WTC11 (cell line): ENCODE results near the gene GPC6. TPM values are rescaled to one million over a fixed set of nuclear protein-coding genes. Genes with fewer than 3 reads are reported as not detected.

Experiments used
- ATAC-seq: fragments of 200-7000 bp; cut with Tn5 transposase; 2 replicates; pipeline ENCODE4 v1.10.0; 2021; ENCODE audit warnings: mild to moderate bottlenecking, moderate library complexity
- CTCF ChIA-PET: fragments of 300-600 bp; sonication (Branson Sonifier 250); formaldehyde crosslinking; loops from one replicate; lab custom pipeline; 2021; ENCODE audit warnings: antibody characterized with exemption; lab: Charles Lee
- POLR2A ChIA-PET: fragments of 350-600 bp; sonication (Branson Sonifier 250); formaldehyde crosslinking; loops from one replicate; lab custom pipeline; 2021; ENCODE audit warnings: antibody characterized with exemption; lab: Charles Lee
- DNase-seq: peaks from one replicate; pipeline ENCODE4 v3.0.0; 2021; ENCODE audit warnings: low spot score
- H3K27ac Mint-ChIP-seq: 2 replicates; pipeline ENCODE4 v1.8.0; 2021; ENCODE audit warnings: mixed read lengths
- H3K27me3 Mint-ChIP-seq: 2 replicates; pipeline ENCODE4 v1.8.0; 2021; ENCODE audit warnings: low read depth, mild to moderate bottlenecking, moderate library complexity, mixed read lengths
- H3K36me3 Mint-ChIP-seq: 2 replicates; pipeline ENCODE4 v1.8.0; 2021; ENCODE audit warnings: mixed read lengths
- H3K4me1 Mint-ChIP-seq: 2 replicates; pipeline ENCODE4 v1.8.0; 2022; ENCODE audit warnings: mixed read lengths
- H3K4me3 Mint-ChIP-seq: 2 replicates; pipeline ENCODE4 v1.8.0; 2021; ENCODE audit warnings: mild to moderate bottlenecking, moderate library complexity, mixed read lengths
- H3K9me3 Mint-ChIP-seq: 2 replicates; pipeline ENCODE4 v1.8.0; 2021; ENCODE audit warnings: mixed read lengths
- AFF4 ChIP-seq: sonication (generic); formaldehyde crosslinking; IDR thresholded peaks from 2 replicates; pipeline ENCODE4 v1.8.1; 2023; ENCODE audit warnings: mild to moderate bottlenecking, missing genetic modification reagents, borderline replicate concordance
- ATF3 ChIP-seq: sonication (generic); formaldehyde crosslinking; conservative IDR thresholded peaks from 2 replicates; pipeline ENCODE4 v1.8.1; 2022; ENCODE audit warnings: mild to moderate bottlenecking, missing genetic modification reagents
- CBFB ChIP-seq: sonication (generic); formaldehyde crosslinking; IDR thresholded peaks from 2 replicates; pipeline ENCODE4 v1.8.1; 2022; ENCODE audit warnings: mild to moderate bottlenecking, low read depth, missing genetic modification reagents
- CDX4 ChIP-seq: fragments of 250-450 bp; sonication (Bioruptor Pico); IDR thresholded peaks from 2 replicates; pipeline ENCODE4 v1.9.0; 2021; ENCODE audit warnings: moderate library complexity, mild to moderate bottlenecking, inconsistent platforms, borderline replicate concordance
- E2F1 ChIP-seq: sonication (generic); formaldehyde crosslinking; IDR thresholded peaks from 2 replicates; pipeline ENCODE4 v1.8.0; 2022; ENCODE audit warnings: mild to moderate bottlenecking, missing genetic modification reagents
- FOXK1 ChIP-seq: sonication (generic); formaldehyde crosslinking; IDR thresholded peaks from 2 replicates; pipeline ENCODE4 v1.8.0; 2022; ENCODE audit warnings: mild to moderate bottlenecking, moderate library complexity, missing genetic modification reagents
- MXD4 ChIP-seq: fragments of 250-450 bp; sonication (Bioruptor Pico); IDR thresholded peaks from 2 replicates; pipeline ENCODE4 v1.8.0; 2021; ENCODE audit warnings: mild to moderate bottlenecking, moderate library complexity, borderline replicate concordance
- NR1H2 ChIP-seq: sonication (generic); formaldehyde crosslinking; IDR thresholded peaks from 2 replicates; pipeline ENCODE4 v1.9.0; 2021; ENCODE audit warnings: mild to moderate bottlenecking, moderate library complexity, missing genetic modification reagents
- NR3C1 ChIP-seq: sonication (generic); formaldehyde crosslinking; conservative IDR thresholded peaks from 2 replicates; pipeline ENCODE4 v1.8.1; 2023; ENCODE audit warnings: low read depth, mild to moderate bottlenecking, missing genetic modification reagents
- PRRX2 ChIP-seq: fragments of 250-450 bp; sonication (Bioruptor Pico); IDR thresholded peaks from 2 replicates; pipeline ENCODE4 v1.8.0; 2021; ENCODE audit warnings: mild to moderate bottlenecking
- SP1 ChIP-seq: sonication (generic); formaldehyde crosslinking; conservative IDR thresholded peaks from 2 replicates; pipeline ENCODE4 v1.8.1; 2022; ENCODE audit warnings: missing genetic modification reagents
- TEAD4 ChIP-seq: sonication (generic); formaldehyde crosslinking; IDR thresholded peaks from 2 replicates; pipeline ENCODE4 v1.8.0; 2022; ENCODE audit warnings: mild to moderate bottlenecking, missing genetic modification reagents
- ZBTB21 ChIP-seq: sonication (generic); formaldehyde crosslinking; IDR thresholded peaks from 2 replicates; pipeline ENCODE4 v1.8.1; 2023; ENCODE audit warnings: mild to moderate bottlenecking, missing genetic modification reagents, borderline replicate concordance
- ZNF416 ChIP-seq: fragments of 250-450 bp; sonication (Bioruptor Pico); IDR thresholded peaks from 2 replicates; pipeline ENCODE4 v1.9.0; 2021; ENCODE audit warnings: mild to moderate bottlenecking, inconsistent platforms
- ZNF425 ChIP-seq: fragments of 250-450 bp; sonication (Bioruptor Pico); conservative IDR thresholded peaks from 2 replicates; pipeline ENCODE4 v1.9.0; 2021; ENCODE audit warnings: mild to moderate bottlenecking
- ZNF512 ChIP-seq: sonication (generic); formaldehyde crosslinking; IDR thresholded peaks from 2 replicates; pipeline ENCODE4 v1.8.1; 2022; ENCODE audit warnings: missing genetic modification reagents, borderline replicate concordance
- ZNF532 ChIP-seq: fragments of 250-450 bp; sonication (Bioruptor Pico); IDR thresholded peaks from 2 replicates; pipeline ENCODE4 v1.9.0; 2021; ENCODE audit warnings: mild to moderate bottlenecking, borderline replicate concordance
- total RNA-seq: library from RNA; stranded (reverse); gene quantifications from 3 replicates; pipeline ENCODE4 v1.2.3, GENCODE V29; 2021

The GPC6 gene
- total RNA-seq, 1 experiment from 2014 or later: 19.5 TPM

GRCh38 chr13:93589788-93590187, 363.2 kb downstream of the GPC6 start:
- CTCF ChIA-PET: no interaction called here

GRCh38 chr13:93603043-93603442, 376.4 kb downstream of the GPC6 start:
- Mint-ChIP-seq H3K27me3 (no peaks in the 10 kb centered on the region), H3K27ac (no peak overlapping the region), H3K4me1 (peaks cover 27% of the 10 kb centered on the region), H3K9me3 (no peaks in the 10 kb centered on the region), H3K4me3 (no peak overlapping the region), H3K36me3 (no peaks in the 10 kb centered on the region)
- ChIA-PET CTCF (no interaction called here), POLR2A (no interaction called here)
- ATAC-seq: no peak; the same call in 1 of the 2 replicates
- TF ChIP-seq ATF3 (no peak), ZNF512 (no peak), NR1H2 (CRISPR knock-in tag) (no peak)
- DNase-seq: no peak

More at GRCh38 chr13:93589788-93590187, 363.2 kb downstream of the GPC6 start:
- Mint-ChIP-seq H3K27me3 (no peaks in the 10 kb centered on the region), H3K36me3 (no peaks in the 10 kb centered on the region)
- TF ChIP-seq SP1: no peak
- no peak for TF ChIP-seq CBFB (CRISPR knock-in tag)
- TF ChIP-seq, all 79 proteins: peak for 0
- H3K4me1 Mint-ChIP-seq: no peaks in the 10 kb centered on the region
- no peak overlapping the region for H3K4me3 Mint-ChIP-seq
- H3K9me3 Mint-ChIP-seq: no peaks in the 10 kb centered on the region
- no peak for ATAC-seq
- H3K27ac Mint-ChIP-seq: no peak overlapping the region
- no peak for DNase-seq
- POLR2A ChIA-PET: no interaction called here

GRCh38 chr13:93614776-93615175, 388.2 kb downstream of the GPC6 start:
- no peak overlapping the region for H3K4me3 Mint-ChIP-seq
- CTCF ChIA-PET: no interaction called here
- POLR2A ChIA-PET: no interaction called here
- H3K27me3 Mint-ChIP-seq: no peaks in the 10 kb centered on the region
- H3K4me1 Mint-ChIP-seq: peaks cover 19% of the 10 kb centered on the region
- ATAC-seq (no peak), DNase-seq (no peak)
- no peaks in the 10 kb centered on the region for H3K36me3 Mint-ChIP-seq
- H3K9me3 Mint-ChIP-seq: no peaks in the 10 kb centered on the region
- no peak overlapping the region for H3K27ac Mint-ChIP-seq
- TF ChIP-seq CDX4 (no peak), ZNF425 (CRISPR knock-in tag) (no peak), FOXK1 (no peak), TEAD4 (CRISPR knock-in tag) (no peak), AFF4 (CRISPR knock-in tag) (no peak), ZNF532 (CRISPR knock-in tag) (no peak), MXD4 (CRISPR knock-in tag) (no peak), E2F1 (no peak), NR3C1 (no peak), ZNF416 (CRISPR knock-in tag) (no peak), ZBTB21 (CRISPR knock-in tag) (no peak), PRRX2 (CRISPR knock-in tag) (no peak)
